ENCODE measurements around the gene CLEC7A. TPM values are rescaled to one million over a fixed set of nuclear protein-coding genes. Genes with fewer than 3 reads are reported as not detected.

Gene CLEC7A
- total RNA-seq, 1 experiment from 2014 or later = not detected

DNA sequence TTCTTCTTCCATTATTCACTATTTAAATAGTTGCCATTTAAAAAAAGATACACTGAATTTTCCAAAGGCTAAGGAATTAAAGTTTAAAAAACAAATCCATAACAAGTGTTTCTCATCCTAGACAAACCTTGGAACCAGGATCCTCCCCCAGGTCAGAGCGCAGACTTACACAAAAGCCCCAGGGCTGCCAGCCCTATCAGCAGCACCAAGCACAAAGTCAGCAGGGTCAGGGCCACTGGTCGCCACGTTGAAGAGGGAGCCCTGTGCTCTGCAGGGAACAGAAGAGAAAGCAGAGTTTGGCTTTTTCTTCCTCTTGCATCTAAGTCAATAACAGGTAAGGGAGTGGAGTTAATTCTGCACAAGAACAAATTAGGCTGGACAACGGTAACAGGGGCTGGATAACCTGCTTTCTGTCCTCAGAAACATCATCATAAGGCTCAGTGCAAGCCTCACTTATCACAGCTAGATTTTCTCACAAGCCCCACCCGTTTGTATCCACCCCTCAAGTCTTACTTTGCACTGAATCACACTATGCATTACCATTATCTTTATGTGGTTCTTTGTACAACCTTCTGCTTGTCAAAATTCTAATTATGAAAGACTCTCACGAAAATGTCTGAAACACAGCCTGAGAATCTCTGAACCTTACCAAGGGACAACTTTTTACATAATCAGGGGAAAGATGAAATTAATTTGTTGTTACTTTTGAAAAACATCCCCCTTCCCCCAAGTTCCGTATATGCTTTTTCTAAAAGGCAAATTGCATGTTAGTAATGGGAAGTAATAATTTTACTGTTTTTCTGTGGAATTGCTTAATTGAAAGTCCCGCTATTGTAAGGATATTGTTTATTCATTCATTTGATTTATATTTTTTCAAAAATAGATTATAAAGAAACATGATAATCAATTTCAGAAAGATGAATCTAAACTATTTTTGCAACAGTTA, 40.8 kb downstream of the CLEC7A start:
- ChIA-PET CTCF (interaction anchor here (1.1 kb wide), 1 partner anchor 78 kb away, joined by 3 read pairs; no protein-coding TSS in a partner anchor), POLR2A (no interaction called here), RAD21 (ENCODE audit: low non-redundant PET in 1 of 2, low total read pairs in 2 of 2, uncharacterized antibody in 2 of 2, unreplicated experiment in 2 of 2) (no interaction called here)
- no peak overlapping the region for H3K4me2 ChIP-seq (ENCODE audit: low read length)
- H3K9ac ChIP-seq (ENCODE audit: low read length) = no peak overlapping the region
- BruUV-seq (replicated peaks) = no TSS peak
- no peak overlapping the region for H3K27ac ChIP-seq (ENCODE audit: low read depth, low read length)
- H3K79me2 ChIP-seq (ENCODE audit: insufficient read depth, low read length) = no peaks in the 10 kb centered on the region
- intact Hi-C loops (cut with micrococcal nuclease) = no loop called here
- no peaks in the 10 kb centered on the region for H3K36me3 ChIP-seq (ENCODE audit: control insufficient read depth in 1 of 2, insufficient read depth in 2 of 2, low read length in 2 of 2)
- ATAC-seq = no peak
- DNase-seq (ENCODE audit: low read depth, low spot score) = no peak
- no peak for TF ChIP-seq ELF1 (IDR thresholded peaks at IDR 0.05; ENCODE audit: borderline replicate concordance, low read depth)
- TF ChIP-seq RAD21 (IDR thresholded peaks at IDR 0.05; ENCODE audit: low read depth) = no peak
- TF ChIP-seq ZFX (IDR thresholded peaks at IDR 0.05) = no peak
- TF ChIP-seq, protein P1, sequence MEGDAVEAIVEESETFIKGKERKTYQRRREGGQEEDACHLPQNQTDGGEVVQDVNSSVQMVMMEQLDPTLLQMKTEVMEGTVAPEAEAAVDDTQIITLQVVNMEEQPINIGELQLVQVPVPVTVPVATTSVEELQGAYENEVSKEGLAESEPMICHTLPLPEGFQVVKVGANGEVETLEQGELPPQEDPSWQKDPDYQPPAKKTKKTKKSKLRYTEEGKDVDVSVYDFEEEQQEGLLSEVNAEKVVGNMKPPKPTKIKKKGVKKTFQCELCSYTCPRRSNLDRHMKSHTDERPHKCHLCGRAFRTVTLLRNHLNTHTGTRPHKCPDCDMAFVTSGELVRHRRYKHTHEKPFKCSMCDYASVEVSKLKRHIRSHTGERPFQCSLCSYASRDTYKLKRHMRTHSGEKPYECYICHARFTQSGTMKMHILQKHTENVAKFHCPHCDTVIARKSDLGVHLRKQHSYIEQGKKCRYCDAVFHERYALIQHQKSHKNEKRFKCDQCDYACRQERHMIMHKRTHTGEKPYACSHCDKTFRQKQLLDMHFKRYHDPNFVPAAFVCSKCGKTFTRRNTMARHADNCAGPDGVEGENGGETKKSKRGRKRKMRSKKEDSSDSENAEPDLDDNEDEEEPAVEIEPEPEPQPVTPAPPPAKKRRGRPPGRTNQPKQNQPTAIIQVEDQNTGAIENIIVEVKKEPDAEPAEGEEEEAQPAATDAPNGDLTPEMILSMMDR (IDR thresholded peaks at IDR 0.05 in 2 of 3, conservative IDR thresholded peaks at IDR 0.05 in 1 of 3; ENCODE audit: borderline replicate concordance in 1 of 3, insufficient read depth in 1 of 3, low read depth in 2 of 3, low read length in 2 of 3) = no peak
- TF ChIP-seq CBX3 (IDR thresholded peaks at IDR 0.05; ENCODE audit: low read depth) = no peak
- H2AFZ ChIP-seq (ENCODE audit: low read depth, low read length, poor library complexity, severe bottlenecking) = no peak overlapping the region
- H3K9me3 ChIP-seq (ENCODE audit: control insufficient read depth in 1 of 2, insufficient read depth in 1 of 2, low read depth in 1 of 2, low read length in 2 of 2) = no peaks in the 10 kb centered on the region
- no peaks in the 10 kb centered on the region for H4K20me1 ChIP-seq (ENCODE audit: insufficient read depth)
- no peak overlapping the region for H3K4me3 ChIP-seq (replicated peaks in 1 of 2; ENCODE audit: low read depth in 1 of 2, low read length in 2 of 2)
- H3K9me2 ChIP-seq (ENCODE audit: insufficient read depth) = no peaks in the 10 kb centered on the region
- peaks cover 32% of the 10 kb centered on the region for H3K27me3 ChIP-seq (ENCODE audit: insufficient read depth, low read length)
- H3K4me1 ChIP-seq (ENCODE audit: control insufficient read depth in 1 of 2, insufficient read depth in 2 of 2, low read length in 2 of 2) = no peaks in the 10 kb centered on the region

DNA sequence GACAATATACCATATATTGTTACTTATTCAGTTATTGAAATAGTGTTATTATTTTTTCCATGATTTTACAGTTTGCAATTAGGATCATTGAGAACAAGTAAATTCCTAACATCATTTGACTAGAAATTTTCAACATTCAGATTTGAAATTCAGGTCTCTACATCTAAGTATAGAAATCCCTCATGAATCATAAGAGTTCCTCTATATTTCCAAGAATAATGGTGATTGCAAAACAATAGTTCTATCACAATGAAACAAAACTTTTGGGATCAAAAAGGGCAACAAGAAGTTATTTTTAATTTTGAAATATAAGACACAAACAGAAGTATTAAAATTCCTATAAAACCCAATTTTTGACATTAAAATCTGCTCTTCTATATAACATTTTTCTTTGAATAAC, 42.0 kb downstream of the CLEC7A start:
- Histone ChIP-seq H4K20me1 (ENCODE audit: insufficient read depth) (no peaks in the 10 kb centered on the region), H3K9me3 (ENCODE audit: control insufficient read depth in 1 of 2, insufficient read depth in 1 of 2, low read depth in 1 of 2, low read length in 2 of 2) (no peaks in the 10 kb centered on the region), H3K9me2 (ENCODE audit: insufficient read depth) (no peaks in the 10 kb centered on the region), H3K27ac (ENCODE audit: low read depth, low read length) (no peak overlapping the region), H3K9ac (ENCODE audit: low read length) (no peak overlapping the region), H3K4me1 (ENCODE audit: control insufficient read depth in 1 of 2, insufficient read depth in 2 of 2, low read length in 2 of 2) (no peaks in the 10 kb centered on the region), H3K36me3 (ENCODE audit: control insufficient read depth in 1 of 2, insufficient read depth in 2 of 2, low read length in 2 of 2) (no peaks in the 10 kb centered on the region), H3K79me2 (ENCODE audit: insufficient read depth, low read length) (no peaks in the 10 kb centered on the region), H2AFZ (ENCODE audit: low read depth, low read length, poor library complexity, severe bottlenecking) (no peak overlapping the region), H3K4me2 (ENCODE audit: low read length) (no peak overlapping the region), H3K27me3 (ENCODE audit: insufficient read depth, low read length) (peaks cover 26% of the 10 kb centered on the region), H3K4me3 (replicated peaks in 1 of 2; ENCODE audit: low read depth in 1 of 2, low read length in 2 of 2) (no peak overlapping the region)
- ATAC-seq (no peak), DNase-seq (ENCODE audit: low read depth, low spot score) (no peak)
- BruUV-seq (replicated peaks) = no TSS peak
- no peak for TF ChIP-seq SRF (IDR thresholded peaks at IDR 0.05; ENCODE audit: low read depth)
- TF ChIP-seq CBX3 (IDR thresholded peaks at IDR 0.05; ENCODE audit: low read depth) = no peak
- TF ChIP-seq JUND (IDR thresholded peaks at IDR 0.05) = no peak
- no peak for TF ChIP-seq EZH2 (IDR thresholded peaks at IDR 0.05)
- TF ChIP-seq ZFX (IDR thresholded peaks at IDR 0.05) = no peak
- TF ChIP-seq, protein P2, sequence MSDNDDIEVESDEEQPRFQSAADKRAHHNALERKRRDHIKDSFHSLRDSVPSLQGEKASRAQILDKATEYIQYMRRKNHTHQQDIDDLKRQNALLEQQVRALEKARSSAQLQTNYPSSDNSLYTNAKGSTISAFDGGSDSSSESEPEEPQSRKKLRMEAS (IDR thresholded peaks at IDR 0.05) = no peak
- no peak for TF ChIP-seq RAD21 (IDR thresholded peaks at IDR 0.05; ENCODE audit: low read depth)
- no peak for TF ChIP-seq POLR2A (IDR thresholded peaks at IDR 0.05; ENCODE audit: borderline replicate concordance, extremely low read depth, insufficient read depth, insufficient read length)
- TF ChIP-seq FOSL1 (IDR thresholded peaks at IDR 0.05; ENCODE audit: low read depth) = no peak
- TF ChIP-seq, protein P3, sequence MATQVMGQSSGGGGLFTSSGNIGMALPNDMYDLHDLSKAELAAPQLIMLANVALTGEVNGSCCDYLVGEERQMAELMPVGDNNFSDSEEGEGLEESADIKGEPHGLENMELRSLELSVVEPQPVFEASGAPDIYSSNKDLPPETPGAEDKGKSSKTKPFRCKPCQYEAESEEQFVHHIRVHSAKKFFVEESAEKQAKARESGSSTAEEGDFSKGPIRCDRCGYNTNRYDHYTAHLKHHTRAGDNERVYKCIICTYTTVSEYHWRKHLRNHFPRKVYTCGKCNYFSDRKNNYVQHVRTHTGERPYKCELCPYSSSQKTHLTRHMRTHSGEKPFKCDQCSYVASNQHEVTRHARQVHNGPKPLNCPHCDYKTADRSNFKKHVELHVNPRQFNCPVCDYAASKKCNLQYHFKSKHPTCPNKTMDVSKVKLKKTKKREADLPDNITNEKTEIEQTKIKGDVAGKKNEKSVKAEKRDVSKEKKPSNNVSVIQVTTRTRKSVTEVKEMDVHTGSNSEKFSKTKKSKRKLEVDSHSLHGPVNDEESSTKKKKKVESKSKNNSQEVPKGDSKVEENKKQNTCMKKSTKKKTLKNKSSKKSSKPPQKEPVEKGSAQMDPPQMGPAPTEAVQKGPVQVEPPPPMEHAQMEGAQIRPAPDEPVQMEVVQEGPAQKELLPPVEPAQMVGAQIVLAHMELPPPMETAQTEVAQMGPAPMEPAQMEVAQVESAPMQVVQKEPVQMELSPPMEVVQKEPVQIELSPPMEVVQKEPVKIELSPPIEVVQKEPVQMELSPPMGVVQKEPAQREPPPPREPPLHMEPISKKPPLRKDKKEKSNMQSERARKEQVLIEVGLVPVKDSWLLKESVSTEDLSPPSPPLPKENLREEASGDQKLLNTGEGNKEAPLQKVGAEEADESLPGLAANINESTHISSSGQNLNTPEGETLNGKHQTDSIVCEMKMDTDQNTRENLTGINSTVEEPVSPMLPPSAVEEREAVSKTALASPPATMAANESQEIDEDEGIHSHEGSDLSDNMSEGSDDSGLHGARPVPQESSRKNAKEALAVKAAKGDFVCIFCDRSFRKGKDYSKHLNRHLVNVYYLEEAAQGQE (IDR thresholded peaks at IDR 0.05; ENCODE audit: low read depth) = no peak
- no peak for TF ChIP-seq SP1 (IDR thresholded peaks at IDR 0.05; ENCODE audit: low read depth)
- no peak for TF ChIP-seq EGR1 (IDR thresholded peaks at IDR 0.05; ENCODE audit: low read depth)
- CTCF ChIA-PET = no interaction called here
- RAD21 ChIA-PET (ENCODE audit: low non-redundant PET in 1 of 2, low total read pairs in 2 of 2, uncharacterized antibody in 2 of 2, unreplicated experiment in 2 of 2) = no interaction called here
- intact Hi-C loops (cut with micrococcal nuclease) = no loop called here
- POLR2A ChIA-PET = no interaction called here
